GM12873 (cell line): ENCODE measurements around the gene ACKR2.

Experiments used
- TF ChIP-seq, protein P1 (sequence below): IDR thresholded peaks from 2 replicates; pipeline ENCODE4 v1.5.1; 2012; ENCODE audit warnings: low read depth, mild to moderate bottlenecking, moderate library complexity, low read length, control low read depth; ENCODE audit not compliant: insufficient read depth; ENCODE audit errors: missing control alignments

The ACKR2 gene, protein sequence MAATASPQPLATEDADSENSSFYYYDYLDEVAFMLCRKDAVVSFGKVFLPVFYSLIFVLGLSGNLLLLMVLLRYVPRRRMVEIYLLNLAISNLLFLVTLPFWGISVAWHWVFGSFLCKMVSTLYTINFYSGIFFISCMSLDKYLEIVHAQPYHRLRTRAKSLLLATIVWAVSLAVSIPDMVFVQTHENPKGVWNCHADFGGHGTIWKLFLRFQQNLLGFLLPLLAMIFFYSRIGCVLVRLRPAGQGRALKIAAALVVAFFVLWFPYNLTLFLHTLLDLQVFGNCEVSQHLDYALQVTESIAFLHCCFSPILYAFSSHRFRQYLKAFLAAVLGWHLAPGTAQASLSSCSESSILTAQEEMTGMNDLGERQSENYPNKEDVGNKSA

DNA sequence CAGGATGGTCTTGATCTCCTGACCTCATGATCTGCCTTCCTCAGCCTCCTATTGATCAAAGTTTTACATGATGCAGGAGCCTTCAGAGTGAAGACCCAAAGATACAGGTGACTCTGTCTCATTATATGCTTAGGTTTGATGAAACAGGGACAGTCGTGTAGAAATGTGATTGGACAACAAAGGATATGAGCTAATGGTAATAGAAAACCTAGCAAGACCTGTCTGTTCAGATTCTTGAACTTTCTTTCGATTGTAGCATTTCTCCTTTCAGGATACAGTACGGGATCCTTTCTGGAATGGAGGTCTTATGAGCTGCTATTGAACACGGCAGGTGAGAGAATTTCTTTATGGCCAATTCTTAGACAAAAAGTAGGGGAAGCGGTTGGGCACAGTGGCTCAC, at the start of gene ACKR2:
TSS of gene ACKR2 (plus strand) at position 244 of the 400 bp plus-strand sequence. CDS start 55,058 bp downstream, outside the sequence.
- TF ChIP-seq, protein P1, sequence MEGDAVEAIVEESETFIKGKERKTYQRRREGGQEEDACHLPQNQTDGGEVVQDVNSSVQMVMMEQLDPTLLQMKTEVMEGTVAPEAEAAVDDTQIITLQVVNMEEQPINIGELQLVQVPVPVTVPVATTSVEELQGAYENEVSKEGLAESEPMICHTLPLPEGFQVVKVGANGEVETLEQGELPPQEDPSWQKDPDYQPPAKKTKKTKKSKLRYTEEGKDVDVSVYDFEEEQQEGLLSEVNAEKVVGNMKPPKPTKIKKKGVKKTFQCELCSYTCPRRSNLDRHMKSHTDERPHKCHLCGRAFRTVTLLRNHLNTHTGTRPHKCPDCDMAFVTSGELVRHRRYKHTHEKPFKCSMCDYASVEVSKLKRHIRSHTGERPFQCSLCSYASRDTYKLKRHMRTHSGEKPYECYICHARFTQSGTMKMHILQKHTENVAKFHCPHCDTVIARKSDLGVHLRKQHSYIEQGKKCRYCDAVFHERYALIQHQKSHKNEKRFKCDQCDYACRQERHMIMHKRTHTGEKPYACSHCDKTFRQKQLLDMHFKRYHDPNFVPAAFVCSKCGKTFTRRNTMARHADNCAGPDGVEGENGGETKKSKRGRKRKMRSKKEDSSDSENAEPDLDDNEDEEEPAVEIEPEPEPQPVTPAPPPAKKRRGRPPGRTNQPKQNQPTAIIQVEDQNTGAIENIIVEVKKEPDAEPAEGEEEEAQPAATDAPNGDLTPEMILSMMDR: no peak

DNA sequence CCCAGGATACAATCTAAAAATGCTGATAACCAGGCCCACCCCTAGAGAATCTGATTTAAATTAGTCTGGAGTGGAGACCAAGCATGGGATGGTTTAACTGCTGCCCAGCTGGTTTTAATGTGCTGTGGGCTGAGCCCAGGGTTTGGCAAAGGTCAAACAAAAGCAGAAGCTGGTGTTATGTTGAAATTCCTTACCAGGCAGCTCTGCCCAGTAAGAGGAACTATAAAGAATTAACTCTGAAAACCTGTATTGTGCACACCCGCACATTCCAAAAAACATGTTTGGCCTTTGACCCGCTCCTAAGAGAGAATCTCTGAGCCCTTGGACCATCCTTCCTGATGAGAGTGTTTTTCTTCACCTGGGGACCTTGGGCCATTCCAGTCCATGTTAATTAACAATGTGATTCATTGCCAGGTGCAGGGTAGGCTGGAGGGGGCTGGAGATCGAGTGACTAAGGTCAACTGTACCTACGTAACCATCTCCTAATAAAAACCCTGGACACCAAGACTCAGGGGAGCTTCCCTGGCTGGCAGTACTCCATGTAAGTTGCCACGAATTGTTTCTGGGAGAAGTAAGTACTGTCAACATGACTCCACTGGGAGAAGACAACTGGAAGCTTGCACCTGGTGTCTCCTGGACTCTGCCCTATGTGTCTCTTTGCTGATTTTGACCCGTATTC, 47.1 kb upstream of the ACKR2 start:
- TF ChIP-seq, protein P1: no peak

DNA sequence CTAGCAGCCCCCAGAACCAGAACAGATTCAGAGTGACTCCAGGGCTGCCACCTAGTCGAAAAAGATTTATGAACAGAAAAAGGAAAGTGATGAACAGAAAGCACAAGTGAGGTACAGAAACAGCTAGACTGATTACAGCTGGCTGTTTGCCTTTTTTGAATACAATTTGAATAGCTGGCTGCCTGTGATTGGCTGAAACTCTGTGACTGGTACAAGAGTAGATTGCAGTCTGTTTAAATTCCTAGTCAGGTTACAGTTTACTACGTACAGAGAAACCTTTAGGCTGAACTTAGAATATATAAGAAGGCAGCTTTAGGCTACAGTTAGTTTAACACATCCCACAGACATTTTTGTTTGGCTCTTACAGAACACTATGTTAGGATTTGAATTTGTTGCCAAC, 46.2 kb upstream of the ACKR2 start:
- TF ChIP-seq, protein P1: no peak

DNA sequence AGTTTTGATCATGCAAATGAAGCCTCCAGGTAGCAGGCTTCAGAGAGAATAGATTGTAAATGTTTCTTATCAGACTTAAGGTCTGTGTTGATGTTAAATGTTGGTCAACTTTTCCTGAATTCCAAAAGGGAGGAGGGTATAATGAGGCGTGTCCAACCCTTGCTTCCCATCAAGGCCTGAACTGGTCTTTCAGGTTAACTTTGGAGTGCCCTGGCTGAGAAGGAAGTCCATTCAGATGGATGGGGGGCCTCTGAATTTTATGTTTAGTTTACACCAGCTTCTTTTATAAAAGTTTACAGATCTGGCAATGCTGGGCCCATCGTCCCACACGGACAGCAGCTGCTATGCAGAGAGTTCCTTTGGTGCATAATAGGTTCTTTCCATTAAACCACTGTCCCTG, 45.1 kb upstream of the ACKR2 start:
- TF ChIP-seq, protein P1: no peak

DNA sequence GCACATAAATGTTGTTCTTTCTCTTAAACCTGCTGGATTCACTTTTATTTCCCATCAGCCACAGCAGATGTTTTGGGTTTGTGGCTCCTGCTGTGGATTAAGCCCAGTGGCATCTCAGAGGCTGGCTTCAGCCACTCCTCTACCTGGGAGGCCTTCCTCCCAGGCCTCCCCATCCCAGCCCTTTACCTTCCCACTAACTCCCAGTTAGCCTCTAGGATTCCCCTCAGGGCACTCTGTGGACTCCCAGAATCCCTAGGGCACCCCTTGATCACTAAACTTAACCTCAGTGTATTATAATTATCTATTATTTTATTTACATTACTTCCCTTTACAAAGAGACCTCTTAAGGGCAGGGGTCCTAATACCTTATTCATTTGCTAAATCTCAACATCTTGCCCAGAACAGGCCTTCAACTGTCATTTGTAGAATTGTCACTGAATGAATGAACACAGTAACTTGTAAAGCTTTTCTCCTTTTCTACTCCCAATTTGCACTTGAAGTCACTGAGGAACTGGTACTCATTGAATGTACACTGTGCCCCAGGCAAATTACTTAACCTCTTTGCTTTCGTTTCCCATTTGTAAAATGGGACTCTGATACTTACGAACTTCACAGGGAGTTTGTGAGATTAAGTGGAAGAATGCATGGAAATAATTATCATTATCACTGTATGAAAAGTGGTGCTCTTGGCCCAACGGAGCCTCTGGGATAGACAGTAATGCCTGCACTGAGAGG, 44.5 kb upstream of the ACKR2 start:
- TF ChIP-seq, protein P1: no peak

DNA sequence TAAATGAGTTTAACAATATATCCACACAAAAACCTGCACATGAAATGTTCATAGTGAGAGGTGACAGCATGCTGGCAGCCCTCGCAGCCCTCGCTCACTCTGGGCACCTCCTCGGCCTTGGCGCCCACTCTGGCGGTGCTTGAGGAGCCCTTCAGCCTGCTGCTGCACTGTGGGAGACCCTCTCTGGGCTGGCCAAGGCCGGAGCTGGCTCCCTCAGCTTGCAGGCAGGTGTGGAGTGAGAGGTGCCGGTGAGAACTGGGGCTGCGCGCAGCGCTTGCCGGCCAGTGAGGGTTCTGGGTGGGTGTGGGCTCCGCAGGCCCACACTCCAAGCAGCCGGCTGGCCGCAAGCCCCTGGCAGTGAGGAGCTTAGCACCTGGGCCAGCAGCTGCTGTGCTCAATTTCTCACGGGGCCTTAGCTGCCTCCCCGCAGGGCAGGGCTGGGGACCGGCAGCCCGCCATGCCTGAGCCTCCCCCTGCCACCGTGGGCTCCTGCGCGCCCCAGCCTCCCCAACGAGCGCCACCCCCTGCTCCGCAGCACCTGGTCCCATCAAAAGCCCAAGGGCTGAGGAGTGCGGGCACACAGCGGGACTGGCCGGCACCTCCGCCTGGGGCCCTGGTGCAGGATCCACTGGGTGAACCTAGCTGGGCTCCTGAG, 39.6 kb upstream of the ACKR2 start:
- TF ChIP-seq, protein P1: no peak

DNA sequence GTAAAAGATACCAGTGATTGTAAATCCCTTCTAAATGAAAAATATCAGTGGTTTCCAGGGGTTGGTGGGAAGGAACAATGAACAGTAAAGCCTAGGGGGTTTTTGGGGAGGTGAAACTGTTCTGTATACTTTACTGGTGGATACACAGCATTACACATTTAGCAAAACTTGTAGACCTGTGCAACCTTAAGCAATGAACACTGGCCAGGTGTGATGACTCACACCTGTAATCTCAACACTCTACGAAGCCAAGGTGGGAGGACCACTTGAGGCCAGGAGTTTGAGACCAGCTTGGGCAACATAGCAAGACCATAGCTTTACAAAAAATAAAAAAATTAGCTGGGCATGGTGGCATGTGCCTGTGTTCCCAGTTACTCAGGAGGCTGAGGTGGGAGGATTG, 38.0 kb upstream of the ACKR2 start:
- TF ChIP-seq, protein P1: no peak
